ENCODE results near the gene LRRC43. TPM values are rescaled to one million over a fixed set of nuclear protein-coding genes. Genes with fewer than 3 reads are reported as not detected.

Gene LRRC43
- total and polyA plus RNA-seq, 7 experiments from 2014 or later: 0.34 to 2.3 (median 0.40) TPM; not detected in 4

Other genes starting within 250 kb of the LRRC43 start
- gene BCL7A, start 161.2 kb upstream of the LRRC43 start, total RNA-seq: 1 to 10 TPM; 4.1 to 6.6 (median 5.4) TPM
- gene BCL7A, start 161.2 kb upstream of the LRRC43 start, polyA plus RNA-seq: 10 to 100 TPM in 1 of 2 donors, 1 to 10 TPM in 1; 4.0 to 11.9 TPM
- 100 to 1,000 TPM in 4 of 5 experiments, 10 to 100 TPM in 1; 57.0 to 123 (median 115) TPM for gene MLXIP, start 104.4 kb upstream of the LRRC43 start, total RNA-seq
- 10 to 100 TPM; 17.4 to 29.8 TPM for gene MLXIP, start 104.4 kb upstream of the LRRC43 start, polyA plus RNA-seq
- not detected for gene IL31, start 8.9 kb upstream of the LRRC43 start, total RNA-seq
- gene IL31, start 8.9 kb upstream of the LRRC43 start, polyA plus RNA-seq: not detected
- gene B3GNT4, start 20.6 kb downstream of the LRRC43 start, total RNA-seq: 1 to 10 TPM in 1 of 5 experiments, under 1 TPM in 2, not detected in 2; 0.54 to 1.1 (median 0.70) TPM
- under 1 TPM; 0.15 to 0.34 TPM for gene B3GNT4, start 20.6 kb downstream of the LRRC43 start, polyA plus RNA-seq
- gene DIABLO, start 42.9 kb downstream of the LRRC43 start, total RNA-seq: 10 to 100 TPM; 41.3 to 94.1 (median 50.1) TPM
- 10 to 100 TPM; 58.3 to 68.3 TPM for gene DIABLO, start 42.9 kb downstream of the LRRC43 start, polyA plus RNA-seq
- 10 to 100 TPM; 19.9 to 34.5 (median 31.4) TPM for gene VPS33A, start 83.4 kb downstream of the LRRC43 start, total RNA-seq
- 10 to 100 TPM; 18.0 to 28.3 TPM for gene VPS33A, start 83.4 kb downstream of the LRRC43 start, polyA plus RNA-seq
- 10 to 100 TPM; 54.7 to 89.3 (median 65.1) TPM for gene CLIP1, start 239.5 kb downstream of the LRRC43 start, total RNA-seq
- 10 to 100 TPM; 13.6 to 25.8 TPM for gene CLIP1, start 239.5 kb downstream of the LRRC43 start, polyA plus RNA-seq

Data from naive thymus-derived CD4-positive, alpha-beta T cell (primary cell).